ENCODE data around the gene ELMO1. TPM values are rescaled to one million over a fixed set of nuclear protein-coding genes. Genes with fewer than 3 reads are reported as not detected.

ELMO1 gene
- total RNA-seq, 1 donor from 2014 or later, result 29.4 TPM

GRCh38 chr7:37118004-37118403 is 330.7 kb downstream of the ELMO1 start:
- no peak overlapping the region for H3K4me3 Mint-ChIP-seq
- no peak for DNase-seq (ENCODE audit: extremely low spot score, unreplicated experiment)
- peaks cover 4% of the 10 kb centered on the region for H3K4me1 Mint-ChIP-seq (ENCODE audit: unreplicated experiment)
- no peaks in the 10 kb centered on the region for H3K36me3 Mint-ChIP-seq
- TF ChIP-seq CTCF (conservative IDR thresholded peaks at IDR 0.05), result no peak
- H3K27me3 Mint-ChIP-seq, result no peaks in the 10 kb centered on the region
- H3K27ac Mint-ChIP-seq, result no peak overlapping the region
- H3K9me3 Mint-ChIP-seq, result no peaks in the 10 kb centered on the region

DNA sequence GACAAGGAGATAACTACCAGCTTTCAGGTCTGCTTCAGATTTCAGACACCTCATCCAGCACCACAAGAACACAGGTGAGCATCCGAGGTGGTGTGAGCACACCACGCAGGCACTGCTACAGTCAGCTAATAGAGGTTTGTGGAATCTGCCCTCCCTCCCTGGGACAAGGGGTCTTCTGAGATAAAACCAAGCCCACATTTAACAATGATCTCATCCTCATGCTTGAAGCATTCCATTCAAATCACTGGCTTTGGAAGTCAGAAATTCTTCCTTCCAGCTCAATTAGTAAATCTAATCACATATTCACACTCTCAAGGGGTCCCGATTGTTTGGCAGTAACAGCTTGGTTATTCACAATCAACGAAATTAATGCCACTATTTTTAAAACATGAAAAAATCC is 331.4 kb downstream of the ELMO1 start:
- H3K9me3 Mint-ChIP-seq, result no peaks in the 10 kb centered on the region
- no peak overlapping the region for H3K27ac Mint-ChIP-seq
- H3K36me3 Mint-ChIP-seq, result no peaks in the 10 kb centered on the region
- DNase-seq (ENCODE audit: extremely low spot score, unreplicated experiment), result no peak
- H3K4me3 Mint-ChIP-seq, result no peak overlapping the region
- TF ChIP-seq CTCF (conservative IDR thresholded peaks at IDR 0.05), result no peak
- no peaks in the 10 kb centered on the region for H3K27me3 Mint-ChIP-seq
- peaks cover 4% of the 10 kb centered on the region for H3K4me1 Mint-ChIP-seq (ENCODE audit: unreplicated experiment)

DNA sequence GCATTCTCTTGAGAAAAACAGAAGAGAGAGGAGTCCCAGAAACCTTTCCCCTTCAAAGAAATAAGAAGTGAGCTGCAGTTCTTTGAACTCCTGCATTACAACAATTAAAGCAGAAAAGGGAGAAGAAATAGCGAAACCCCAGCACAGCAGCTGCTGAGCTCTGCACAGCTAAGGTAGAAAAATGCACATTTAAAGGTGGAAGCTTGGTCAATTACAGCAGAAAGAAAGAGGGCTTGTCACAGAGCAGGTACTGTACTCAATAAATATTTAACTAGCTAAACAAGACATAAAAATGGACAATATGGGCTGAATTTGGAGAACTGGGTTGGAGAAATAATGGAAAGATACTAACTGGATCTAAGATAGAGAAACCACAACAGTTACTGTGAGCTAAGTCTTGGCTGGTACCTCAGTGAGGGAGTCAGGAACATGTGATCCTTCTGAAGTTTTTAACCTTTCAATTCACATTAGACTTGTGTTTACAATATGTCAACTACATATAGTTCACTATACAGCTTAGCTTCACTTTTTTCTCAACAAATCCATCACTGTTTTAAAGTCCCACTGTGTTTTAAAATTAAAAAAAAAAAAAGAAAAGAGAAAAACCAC is 332.5 kb downstream of the ELMO1 start:
- no peaks in the 10 kb centered on the region for H3K27me3 Mint-ChIP-seq
- H3K4me1 Mint-ChIP-seq (ENCODE audit: unreplicated experiment), result peaks cover 4% of the 10 kb centered on the region
- H3K27ac Mint-ChIP-seq, result no peak overlapping the region
- no peak overlapping the region for H3K4me3 Mint-ChIP-seq
- TF ChIP-seq CTCF (conservative IDR thresholded peaks at IDR 0.05), result no peak
- no peaks in the 10 kb centered on the region for H3K36me3 Mint-ChIP-seq
- DNase-seq (ENCODE audit: extremely low spot score, unreplicated experiment), result no peak
- H3K9me3 Mint-ChIP-seq, result no peaks in the 10 kb centered on the region

DNA sequence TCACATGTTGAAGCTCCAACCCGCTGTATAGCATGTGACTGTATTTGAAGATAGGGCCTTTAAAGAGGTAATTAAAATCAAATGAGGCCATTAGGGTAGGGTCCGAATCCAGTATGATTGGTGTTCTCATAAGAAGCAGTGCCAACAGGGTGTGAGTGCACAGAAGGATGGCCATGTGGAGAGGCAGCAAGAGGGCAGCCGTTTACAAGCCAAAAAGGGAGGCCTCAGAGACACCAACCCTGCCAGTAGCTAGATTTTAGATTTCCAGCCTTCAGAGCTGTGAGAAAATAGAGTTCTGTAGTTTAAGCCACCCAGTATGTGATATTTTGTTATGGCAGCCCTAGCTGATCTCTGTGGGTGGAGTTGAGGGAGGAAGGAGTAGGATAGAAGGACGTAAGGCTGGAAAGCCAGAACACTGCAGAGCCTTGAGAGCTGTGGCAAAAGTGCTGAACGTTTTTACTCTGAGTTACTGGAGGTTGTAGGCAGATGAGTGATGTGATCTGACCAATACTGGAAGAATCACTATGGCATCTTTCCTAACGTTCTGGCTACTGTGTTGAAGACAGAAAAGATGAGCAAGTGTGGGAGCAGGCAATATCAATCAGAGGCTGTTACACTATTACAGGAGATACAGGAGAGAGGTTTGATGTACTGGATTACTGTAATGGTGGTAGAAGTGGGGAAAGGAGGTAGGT is 334.9 kb downstream of the ELMO1 start:
- TF ChIP-seq CTCF (conservative IDR thresholded peaks at IDR 0.05), result no peak
- Mint-ChIP-seq H3K27ac (no peak overlapping the region), H3K27me3 (no peaks in the 10 kb centered on the region)

GRCh38 chr7:37112876-37113275 is 335.8 kb downstream of the ELMO1 start:
- no peak for DNase-seq (ENCODE audit: extremely low spot score, unreplicated experiment)
- Mint-ChIP-seq H3K9me3 (peaks cover 3% of the 10 kb centered on the region), H3K36me3 (no peaks in the 10 kb centered on the region), H3K4me3 (no peak overlapping the region), H3K27ac (no peak overlapping the region), H3K27me3 (no peaks in the 10 kb centered on the region), H3K4me1 (ENCODE audit: unreplicated experiment) (peaks cover 20% of the 10 kb centered on the region)
- TF ChIP-seq CTCF (conservative IDR thresholded peaks at IDR 0.05), result no peak

More for the DNA sequence above, 334.9 kb downstream of the ELMO1 start:
- DNase-seq (ENCODE audit: extremely low spot score, unreplicated experiment), result no peak
- Mint-ChIP-seq H3K36me3 (no peaks in the 10 kb centered on the region), H3K9me3 (peaks cover 3% of the 10 kb centered on the region), H3K4me3 (no peak overlapping the region), H3K4me1 (ENCODE audit: unreplicated experiment) (peaks cover 12% of the 10 kb centered on the region)

Data from type B pancreatic cell (in vitro differentiated cells).